ENCODE measurements around the gene NTRK1.

NTRK1 gene

DNA sequence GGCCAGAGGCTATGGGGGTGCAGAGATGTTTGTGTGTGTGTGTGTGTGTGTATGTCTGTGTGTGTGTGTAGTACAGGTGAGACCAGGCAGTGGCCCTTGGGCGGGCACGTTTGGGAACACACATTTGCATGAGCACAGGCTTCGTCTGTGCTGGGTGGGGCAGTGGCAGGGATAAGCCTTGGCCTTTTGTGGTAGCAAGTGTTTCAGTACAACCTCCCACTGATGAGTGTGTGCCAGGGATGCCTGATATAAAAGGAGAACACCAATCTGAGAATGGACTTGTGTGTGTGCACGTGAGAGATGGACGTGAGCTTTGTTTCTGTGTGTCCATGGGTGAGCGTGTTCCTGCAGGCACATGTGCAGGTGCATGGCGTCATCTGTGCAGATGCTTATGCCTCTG lies 3.0 kb downstream of the NTRK1 start:
- DNase-seq, result no peak
- Histone ChIP-seq H3K36me3 (no peaks in the 10 kb centered on the region), H3K27ac (no peak overlapping the region), H3K4me1 (peaks cover 0 to 27% (median 25%) of the 10 kb centered on the region in 4 donors), H3K27me3 (peaks cover 0 to 95% of the 10 kb centered on the region in 2 donors), H3K4me3 (no peak overlapping the region), H3K9me3 (no peaks in the 10 kb centered on the region)
- intact Hi-C loops (cut with DNase I; ENCODE audit: low total_unique reads), result no loop called here
- TF ChIP-seq, protein P1, sequence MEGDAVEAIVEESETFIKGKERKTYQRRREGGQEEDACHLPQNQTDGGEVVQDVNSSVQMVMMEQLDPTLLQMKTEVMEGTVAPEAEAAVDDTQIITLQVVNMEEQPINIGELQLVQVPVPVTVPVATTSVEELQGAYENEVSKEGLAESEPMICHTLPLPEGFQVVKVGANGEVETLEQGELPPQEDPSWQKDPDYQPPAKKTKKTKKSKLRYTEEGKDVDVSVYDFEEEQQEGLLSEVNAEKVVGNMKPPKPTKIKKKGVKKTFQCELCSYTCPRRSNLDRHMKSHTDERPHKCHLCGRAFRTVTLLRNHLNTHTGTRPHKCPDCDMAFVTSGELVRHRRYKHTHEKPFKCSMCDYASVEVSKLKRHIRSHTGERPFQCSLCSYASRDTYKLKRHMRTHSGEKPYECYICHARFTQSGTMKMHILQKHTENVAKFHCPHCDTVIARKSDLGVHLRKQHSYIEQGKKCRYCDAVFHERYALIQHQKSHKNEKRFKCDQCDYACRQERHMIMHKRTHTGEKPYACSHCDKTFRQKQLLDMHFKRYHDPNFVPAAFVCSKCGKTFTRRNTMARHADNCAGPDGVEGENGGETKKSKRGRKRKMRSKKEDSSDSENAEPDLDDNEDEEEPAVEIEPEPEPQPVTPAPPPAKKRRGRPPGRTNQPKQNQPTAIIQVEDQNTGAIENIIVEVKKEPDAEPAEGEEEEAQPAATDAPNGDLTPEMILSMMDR (IDR thresholded peaks at IDR 0.05), result no peak

DNA sequence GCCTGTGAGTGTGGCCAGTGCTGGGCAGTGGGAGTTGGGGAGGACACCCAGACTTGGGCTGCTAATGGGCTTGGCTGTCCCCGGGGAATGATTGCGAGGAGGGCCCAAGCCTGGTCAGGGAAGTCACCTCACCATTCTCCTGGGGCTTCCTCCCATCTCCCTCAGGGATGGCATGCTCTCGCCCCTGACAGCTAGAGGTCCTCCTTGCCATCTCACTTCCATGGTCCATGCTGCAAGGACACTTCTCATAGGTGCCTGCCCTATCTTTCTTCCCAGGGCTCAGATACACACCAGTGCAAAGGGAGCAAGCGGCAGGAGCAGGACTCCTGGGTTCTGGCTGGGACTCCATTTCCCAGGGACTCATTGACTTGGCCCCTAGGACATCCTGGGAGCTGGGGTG lies 4.1 kb downstream of the NTRK1 start:
- no peak overlapping the region for H3K4me3 ChIP-seq
- no peak overlapping the region for H3K27ac ChIP-seq
- intact Hi-C loops (cut with DNase I; ENCODE audit: low total_unique reads), result no loop called here
- peaks cover 0 to 16% (median 13%) of the 10 kb centered on the region in 4 donors for H3K4me1 ChIP-seq
- H3K36me3 ChIP-seq, result no peaks in the 10 kb centered on the region
- TF ChIP-seq, protein P1 (IDR thresholded peaks at IDR 0.05), result no peak
- no peaks in the 10 kb centered on the region for H3K9me3 ChIP-seq
- H3K27me3 ChIP-seq, result peaks cover 0 to 84% of the 10 kb centered on the region in 2 donors
- DNase-seq, result no peak

DNA sequence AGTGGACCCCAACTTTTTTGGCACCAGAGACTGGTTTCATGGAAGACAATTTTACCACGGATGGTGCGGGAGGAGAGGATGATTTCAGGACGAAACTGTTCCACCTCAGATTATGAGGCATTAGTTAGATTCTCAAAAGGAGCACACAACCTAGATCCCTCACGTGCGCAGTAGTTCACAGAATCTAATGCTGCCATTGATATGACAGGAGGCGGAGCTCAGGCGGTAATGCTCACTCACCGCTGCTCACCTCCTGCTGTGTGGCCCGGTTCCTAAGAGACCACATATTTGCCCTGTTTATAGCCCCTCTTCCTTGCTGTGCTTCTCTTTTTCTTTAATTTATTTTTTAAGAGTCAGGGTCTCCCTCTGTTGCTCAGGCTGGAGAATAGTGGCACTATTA lies 4.6 kb downstream of the NTRK1 start:
- intact Hi-C loops (cut with DNase I; ENCODE audit: low total_unique reads), result no loop called here
- DNase-seq, result no peak
- peaks cover 0 to 12% (median 9%) of the 10 kb centered on the region in 4 donors for H3K4me1 ChIP-seq
- TF ChIP-seq, protein P1 (IDR thresholded peaks at IDR 0.05), result no peak
- no peak overlapping the region for H3K4me3 ChIP-seq
- H3K27ac ChIP-seq, result no peak overlapping the region
- H3K36me3 ChIP-seq, result no peaks in the 10 kb centered on the region
- H3K9me3 ChIP-seq, result no peaks in the 10 kb centered on the region
- H3K27me3 ChIP-seq, result peaks cover 0 to 80% of the 10 kb centered on the region in 2 donors

DNA sequence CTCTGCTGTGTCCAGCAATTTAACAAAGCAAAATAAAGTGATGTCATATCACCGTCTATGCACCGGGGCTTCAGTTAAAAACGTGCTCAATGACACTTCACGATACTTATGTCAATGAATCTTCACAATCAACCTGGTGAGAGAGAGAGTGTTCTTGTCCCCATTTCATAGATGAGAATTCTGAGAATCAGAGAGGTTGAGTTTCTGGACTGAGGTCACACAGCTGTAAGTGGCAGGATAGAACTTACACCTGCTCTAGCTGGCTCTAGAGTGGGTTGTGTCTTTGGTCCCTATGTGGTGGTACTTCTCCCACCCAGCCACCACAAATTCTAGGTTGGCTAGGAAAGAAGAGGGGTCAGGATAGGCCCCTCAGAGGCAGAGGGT lies 5.2 kb downstream of the NTRK1 start:
- H3K4me1 ChIP-seq, result peaks cover 0 to 6% (median 3%) of the 10 kb centered on the region in 4 donors
- H3K27me3 ChIP-seq, result peaks cover 0 to 74% of the 10 kb centered on the region in 2 donors
- no peak overlapping the region for H3K4me3 ChIP-seq
- no peaks in the 10 kb centered on the region for H3K9me3 ChIP-seq
- DNase-seq, result no peak
- H3K27ac ChIP-seq, result no peak overlapping the region
- TF ChIP-seq, protein P1 (IDR thresholded peaks at IDR 0.05), result no peak
- intact Hi-C loops (cut with DNase I; ENCODE audit: low total_unique reads), result no loop called here
- no peaks in the 10 kb centered on the region for H3K36me3 ChIP-seq

DNA sequence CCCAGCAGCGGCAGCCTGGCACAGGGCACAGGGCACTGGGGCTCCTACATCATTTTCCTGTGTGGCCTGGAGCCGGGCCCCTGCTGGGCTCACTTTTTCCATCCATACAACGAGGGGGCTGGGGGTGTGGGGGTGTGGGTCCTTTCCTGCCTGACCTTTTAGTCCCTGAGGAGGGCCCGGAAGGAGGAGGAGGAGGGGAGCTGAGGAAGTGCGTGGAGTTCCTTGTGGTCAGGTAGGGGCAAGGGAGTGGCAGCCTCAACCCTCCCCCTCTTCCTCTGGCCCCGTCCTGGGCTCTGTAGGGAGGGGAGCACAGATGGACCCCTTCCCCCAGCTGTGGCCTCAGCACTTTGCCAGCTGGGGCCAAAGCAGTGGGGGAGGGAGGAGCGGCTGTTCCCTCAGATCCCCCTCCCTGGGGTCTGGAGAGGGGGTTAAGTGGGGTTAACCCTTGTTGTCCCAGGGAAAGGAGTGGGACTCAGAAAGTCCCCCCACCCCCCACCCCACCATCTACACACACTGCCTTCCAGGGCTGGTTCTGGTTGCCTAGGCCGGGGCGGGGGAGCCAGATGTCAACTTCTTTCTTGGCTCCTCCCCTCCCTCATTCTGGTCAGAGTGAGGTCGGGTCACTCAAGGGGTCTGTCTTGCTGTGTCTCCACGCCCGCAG lies 5.7 kb downstream of the NTRK1 start:
- intact Hi-C loops (cut with DNase I; ENCODE audit: low total_unique reads), result no loop called here
- no peak for DNase-seq
- Histone ChIP-seq H3K4me3 (no peak overlapping the region), H3K36me3 (no peaks in the 10 kb centered on the region), H3K27me3 (peaks cover 0 to 68% of the 10 kb centered on the region in 2 donors), H3K4me1 (peaks cover 0 to under 1% (median 0%) of the 10 kb centered on the region in 4 donors), H3K27ac (no peak overlapping the region), H3K9me3 (no peaks in the 10 kb centered on the region)
- TF ChIP-seq, protein P1 (IDR thresholded peaks at IDR 0.05), result no peak
